H9 (cell line): ENCODE measurements around the gene RARB. TPM values are rescaled to one million over a fixed set of nuclear protein-coding genes. Genes with fewer than 3 reads are reported as not detected.

Experiments
- DNase-seq: peaks from one replicate; pipeline ENCODE4 v3.0.0-alpha.2; 2017
- H2AFZ ChIP-seq: one replicate; pipeline ENCODE4 v1.6.1; 2013; ENCODE audit warnings: mild to moderate bottlenecking, low read length, control low read depth, moderate library complexity
- H2AK5ac ChIP-seq: 2 replicates; pipeline ENCODE4 v1.6.1; 2013; ENCODE audit warnings: low read length, control low read depth, mixed read lengths; ENCODE audit not compliant: insufficient read length
- H2BK120ac ChIP-seq: one replicate; pipeline ENCODE4 v1.6.1; 2013; ENCODE audit warnings: low read depth, mild to moderate bottlenecking, low read length, control low read depth, inconsistent platforms; ENCODE audit not compliant: poor library complexity, severe bottlenecking
- H2BK12ac ChIP-seq: 2 replicates; pipeline ENCODE4 v1.6.1; 2013; ENCODE audit warnings: low read length, control low read depth, mixed read lengths, low read depth; ENCODE audit not compliant: insufficient read length
- H2BK15ac ChIP-seq: 2 replicates; pipeline ENCODE4 v1.6.1; 2013; ENCODE audit warnings: low read depth, low read length, control low read depth
- H2BK20ac ChIP-seq: one replicate; pipeline ENCODE4 v1.6.1; 2013; ENCODE audit warnings: low read depth, mild to moderate bottlenecking, low read length, control low read depth, inconsistent platforms; ENCODE audit not compliant: poor library complexity, severe bottlenecking
- H2BK5ac ChIP-seq: 2 replicates; pipeline ENCODE4 v1.6.1; 2013; ENCODE audit warnings: low read length, control low read depth, mixed read lengths; ENCODE audit not compliant: insufficient read length
- H3K14ac ChIP-seq: 2 replicates; pipeline ENCODE4 v1.6.1; 2013; ENCODE audit warnings: low read length, control low read depth; ENCODE audit not compliant: insufficient read depth
- H3K18ac ChIP-seq: 2 replicates; pipeline ENCODE4 v1.6.1; 2013; ENCODE audit warnings: low read depth, mild to moderate bottlenecking, mixed read lengths, low read length, control low read depth; ENCODE audit not compliant: insufficient read length
- H3K23ac ChIP-seq: 2 replicates; pipeline ENCODE4 v1.6.1; 2013; ENCODE audit warnings: low read length, control low read depth, mixed read lengths, low read depth; ENCODE audit not compliant: insufficient read length
- H3K23me2 ChIP-seq: 2 replicates; pipeline ENCODE4 v1.6.1; 2013; ENCODE audit warnings: low read depth, mild to moderate bottlenecking, mixed read lengths, low read length, control low read depth; ENCODE audit not compliant: insufficient read length, poor library complexity, severe bottlenecking
- H3K27ac ChIP-seq: 2 replicates; pipeline ENCODE4 v1.5.1; 2013; ENCODE audit warnings: low read length, control low read depth, mixed read lengths, low read depth; ENCODE audit not compliant: insufficient read length
- H3K27me3 ChIP-seq: 2 replicates; pipeline ENCODE4 v1.6.1; 2013; ENCODE audit warnings: low read length, control low read depth, inconsistent platforms; ENCODE audit not compliant: insufficient read depth
- H3K4ac ChIP-seq: 2 replicates; pipeline ENCODE4 v1.6.1; 2013; ENCODE audit warnings: low read depth, mild to moderate bottlenecking, control low read depth, inconsistent platforms, low read length, moderate library complexity
- H3K4me1 ChIP-seq: 2 replicates; pipeline ENCODE4 v1.6.1; 2013; ENCODE audit warnings: low read length, control low read depth, inconsistent platforms; ENCODE audit not compliant: insufficient read depth
- H3K4me2 ChIP-seq: 2 replicates; pipeline ENCODE4 v1.6.1; 2013; ENCODE audit warnings: low read length, control low read depth, mixed read lengths; ENCODE audit not compliant: insufficient read length, insufficient read depth
- H3K56ac ChIP-seq: 2 replicates; pipeline ENCODE4 v1.6.1; 2013; ENCODE audit warnings: low read depth, mild to moderate bottlenecking, mixed read lengths, low read length, control low read depth; ENCODE audit not compliant: insufficient read length
- H3K79me1 ChIP-seq: 2 replicates; pipeline ENCODE4 v1.6.1; 2013; ENCODE audit warnings: low read depth, mild to moderate bottlenecking, moderate library complexity, low read length, control low read depth, inconsistent platforms; ENCODE audit not compliant: insufficient read depth, poor library complexity, severe bottlenecking
- H3K79me2 ChIP-seq: 2 replicates; pipeline ENCODE4 v1.6.1; 2013; ENCODE audit warnings: low read length, control low read depth, inconsistent platforms; ENCODE audit not compliant: insufficient read depth
- H3K9ac ChIP-seq: 2 replicates; pipeline ENCODE4 v1.6.1; 2013; ENCODE audit warnings: low read length, control low read depth, mixed read lengths; ENCODE audit not compliant: insufficient read length; ENCODE audit errors: extremely low read depth
- H3K9me3 ChIP-seq: one replicate; pipeline ENCODE4 v1.6.1; 2013; ENCODE audit warnings: low read depth, low read length, inconsistent platforms; ENCODE audit not compliant: control insufficient read depth
- H3T11ph ChIP-seq: one replicate; pipeline ENCODE4 v1.6.1; 2013; ENCODE audit warnings: mild to moderate bottlenecking, low read length, control low read depth, inconsistent platforms
- H4K20me1 ChIP-seq: one replicate; pipeline ENCODE4 v1.6.1; 2013; ENCODE audit not compliant: control insufficient read depth, insufficient read length, insufficient read depth
- H4K5ac ChIP-seq: 2 replicates; pipeline ENCODE4 v1.6.1; 2013; ENCODE audit warnings: low read depth, mild to moderate bottlenecking, mixed read lengths, low read length, control low read depth; ENCODE audit not compliant: insufficient read length
- H4K8ac ChIP-seq: replicated peaks from 2 replicates; pipeline ENCODE4 v1.6.1; 2013; ENCODE audit warnings: low read length, control low read depth, mixed read lengths, low read depth; ENCODE audit not compliant: insufficient read length
- H4K91ac ChIP-seq: 2 replicates; pipeline ENCODE4 v1.6.1; 2013; ENCODE audit warnings: low read depth, mild to moderate bottlenecking, moderate library complexity, mixed read lengths, low read length, control low read depth; ENCODE audit not compliant: insufficient read length
- H3K27ac Mint-ChIP-seq, 3 experiments: 2 replicates in 2 of 3; 3 replicates in 1 of 3; pipeline ENCODE4 v1.8.0; 2020 to 2021; ENCODE audit warnings: mixed read lengths in 3 of 3, mild to moderate bottlenecking in 1 of 3, moderate library complexity in 1 of 3
- H3K27me3 Mint-ChIP-seq: 2 replicates; pipeline ENCODE4 v1.8.0; 2021; ENCODE audit warnings: low read depth, mild to moderate bottlenecking, moderate library complexity, mixed read lengths
- H3K36me3 Mint-ChIP-seq, 3 experiments: 2 replicates in 2 of 3; 3 replicates in 1 of 3; pipeline ENCODE4 v1.8.0; 2020 to 2021; ENCODE audit warnings: low read depth in 3 of 3, mixed read lengths in 3 of 3; ENCODE audit not compliant: insufficient read depth in 1 of 3
- H3K4me1 Mint-ChIP-seq, 2 experiments: 2 replicates each; pipeline ENCODE4 v1.8.0; 2020; ENCODE audit warnings: mixed read lengths in 2 of 2
- H3K4me3 Mint-ChIP-seq, 2 experiments: 2 replicates in 1 of 2; 3 replicates in 1 of 2; pipeline ENCODE4 v1.8.0; 2020 to 2021; ENCODE audit warnings: mild to moderate bottlenecking in 2 of 2, mixed read lengths in 2 of 2, moderate library complexity in 1 of 2
- H3K9me3 Mint-ChIP-seq, 2 experiments: 2 replicates in 1 of 2; 3 replicates in 1 of 2; pipeline ENCODE4 v1.8.0; 2020; ENCODE audit warnings: mild to moderate bottlenecking in 2 of 2, mixed read lengths in 2 of 2, moderate library complexity in 1 of 2
- WGBS: extraction: QIAGEN DNeasy Blood & Tissue Kit; methylation state at CpG from one replicate; pipeline ENCODE4 v1.1.7; 2013; ENCODE audit warnings: missing lambda C conversion rate, low lambda C conversion rate, mixed read lengths; ENCODE audit not compliant: insufficient read length; ENCODE audit errors: extremely low coverage; 5-methylcytosine and 5-hydroxymethylcytosine counted together
- total RNA-seq: library from RNA; stranded (reverse); gene quantifications from 2 replicates; pipeline ENCODE4 v1.2.1, GENCODE V29; 2021
- TF ChIP-seq, protein P1 (sequence below): fragments of 200-600 bp; sonication (generic); conservative IDR thresholded peaks from 3 replicates; pipeline ENCODE4 v1.8.0; 2021; ENCODE audit warnings: antibody characterized with exemption, mild to moderate bottlenecking

RARB gene
- total RNA-seq, 1 experiment from 2014 or later: 0.22 TPM

DNA sequence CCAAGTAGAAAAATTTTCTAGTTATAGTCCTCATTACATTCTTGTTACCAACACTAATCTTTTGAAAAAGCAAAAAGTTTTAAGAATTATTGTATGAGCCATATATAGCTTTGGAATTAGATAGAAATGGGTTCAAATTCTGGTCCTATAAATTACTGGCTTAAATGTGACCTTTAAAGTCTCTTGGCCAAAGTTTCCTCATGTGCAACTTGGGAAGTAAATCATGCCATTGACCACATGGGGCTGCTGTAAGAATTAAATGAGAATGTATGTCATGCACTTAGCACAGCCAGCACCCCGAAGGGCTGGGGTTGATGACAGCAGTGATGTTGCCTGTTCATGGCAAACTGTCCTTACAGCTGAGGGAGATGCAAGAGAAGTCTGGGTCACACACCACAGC, 128.4 kb downstream of the RARB start:
- H3K23ac ChIP-seq: no peak overlapping the region
- H3K4me1 ChIP-seq: no peaks in the 10 kb centered on the region
- H2BK20ac ChIP-seq: no peak overlapping the region
- peaks cover 5 to 6% of the 10 kb centered on the region in 2 experiments for H3K4me1 Mint-ChIP-seq
- no CpG with 5 or more reads among the region's 1 CpG for WGBS
- no peaks in the 10 kb centered on the region for H3K27me3 ChIP-seq
- TF ChIP-seq, protein P1, sequence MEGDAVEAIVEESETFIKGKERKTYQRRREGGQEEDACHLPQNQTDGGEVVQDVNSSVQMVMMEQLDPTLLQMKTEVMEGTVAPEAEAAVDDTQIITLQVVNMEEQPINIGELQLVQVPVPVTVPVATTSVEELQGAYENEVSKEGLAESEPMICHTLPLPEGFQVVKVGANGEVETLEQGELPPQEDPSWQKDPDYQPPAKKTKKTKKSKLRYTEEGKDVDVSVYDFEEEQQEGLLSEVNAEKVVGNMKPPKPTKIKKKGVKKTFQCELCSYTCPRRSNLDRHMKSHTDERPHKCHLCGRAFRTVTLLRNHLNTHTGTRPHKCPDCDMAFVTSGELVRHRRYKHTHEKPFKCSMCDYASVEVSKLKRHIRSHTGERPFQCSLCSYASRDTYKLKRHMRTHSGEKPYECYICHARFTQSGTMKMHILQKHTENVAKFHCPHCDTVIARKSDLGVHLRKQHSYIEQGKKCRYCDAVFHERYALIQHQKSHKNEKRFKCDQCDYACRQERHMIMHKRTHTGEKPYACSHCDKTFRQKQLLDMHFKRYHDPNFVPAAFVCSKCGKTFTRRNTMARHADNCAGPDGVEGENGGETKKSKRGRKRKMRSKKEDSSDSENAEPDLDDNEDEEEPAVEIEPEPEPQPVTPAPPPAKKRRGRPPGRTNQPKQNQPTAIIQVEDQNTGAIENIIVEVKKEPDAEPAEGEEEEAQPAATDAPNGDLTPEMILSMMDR: no peak
- H3K36me3 Mint-ChIP-seq: no peaks in the 10 kb centered on the region
- no peak overlapping the region for H3K4ac ChIP-seq
- no peaks in the 10 kb centered on the region for H3K27me3 Mint-ChIP-seq
- H3K9me3 Mint-ChIP-seq: no peaks in the 10 kb centered on the region
- no peak overlapping the region for H2BK5ac ChIP-seq
- no peaks in the 10 kb centered on the region for H3K79me1 ChIP-seq
- no peak overlapping the region for H3K4me2 ChIP-seq
- no peak for DNase-seq
- no peaks in the 10 kb centered on the region for H3K9me3 ChIP-seq
- no peaks in the 10 kb centered on the region for H3K79me2 ChIP-seq
- H3T11ph ChIP-seq: no peak overlapping the region
- H2BK120ac ChIP-seq: no peak overlapping the region
- no peak overlapping the region for H2BK15ac ChIP-seq
- no peak overlapping the region for H2AK5ac ChIP-seq
- H3K4me3 Mint-ChIP-seq: no peak overlapping the region
- no peak overlapping the region for H3K18ac ChIP-seq
- no peak overlapping the region for H4K91ac ChIP-seq
- no peak overlapping the region for H3K56ac ChIP-seq
- H4K5ac ChIP-seq: no peak overlapping the region
- no peak overlapping the region for H2BK12ac ChIP-seq
- no peaks in the 10 kb centered on the region for H3K23me2 ChIP-seq
- H2AFZ ChIP-seq: no peak overlapping the region
- no peak overlapping the region for H4K8ac ChIP-seq
- H3K27ac ChIP-seq: no peak overlapping the region
- no peak overlapping the region for H3K27ac Mint-ChIP-seq
- no peak overlapping the region for H3K14ac ChIP-seq
- H4K20me1 ChIP-seq: no peaks in the 10 kb centered on the region
- H3K9ac ChIP-seq: no peak overlapping the region
